B cell (primary cell): Measurements from ENCODE around the gene DSCAML1.

Experiments
- CTCF ChIP-seq: fragments of 200-600 bp; IDR thresholded peaks from one replicate; pipeline ENCODE4 v1.8.0; 2022; ENCODE audit warnings: antibody characterized with exemption, mild to moderate bottlenecking
- EZH2 ChIP-seq: IDR thresholded peaks from 2 replicates; pipeline ENCODE4 v1.6.1; 2012; ENCODE audit warnings: borderline replicate concordance, low read depth, mild to moderate bottlenecking, moderate library complexity, low read length; ENCODE audit not compliant: insufficient read depth, poor library complexity, severe bottlenecking

GRCh38 chr11:117573326-117573725, 223.7 kb downstream of the DSCAML1 start:
- TF ChIP-seq CTCF, result no peak
- TF ChIP-seq EZH2, result no peak
